ENCODE data around the gene ADH7. TPM values are rescaled to one million over a fixed set of nuclear protein-coding genes. Genes with fewer than 3 reads are reported as not detected.
A peak's percentile ranks its signal among the peaks of the same experiment; 100 is the strongest.

Gene ADH7
- total and polyA plus RNA-seq, 2 donors (not counting 1 experiment from before 2014, with no cell fraction given), result 0.17 TPM; not detected in 1

- Histone ChIP-seq H3K27me3 (ENCODE audit: control insufficient read depth, insufficient read depth, low read length) (no peaks in the 10 kb centered on the region), H3K4me3 (replicated peaks in 1 of 4; ENCODE audit: control extremely low read depth in 1 of 4, insufficient read depth in 1 of 4, low read depth in 3 of 4, low read length in 4 of 4) (no peak overlapping the region), H3K36me3 (ENCODE audit: control insufficient read depth, insufficient read depth, low read length) (no peaks in the 10 kb centered on the region), H3K4me1 (ENCODE audit: control insufficient read depth, extremely low read depth, insufficient read depth, low read length) (peaks cover 14% of the 10 kb centered on the region), H3K27ac (ENCODE audit: insufficient read depth, low read length) (peak overlapping the region; percentile 94), H3K4me2 (ENCODE audit: extremely low read depth, insufficient read depth, low read length) (no peak overlapping the region), H3K9ac (ENCODE audit: insufficient read depth, low read length) (no peak overlapping the region), H4K20me1 (ENCODE audit: control insufficient read depth, extremely low read depth, insufficient read depth, low read length) (no peaks in the 10 kb centered on the region), H3K9me3 (ENCODE audit: control insufficient read depth, insufficient read depth, low read depth, low read length) (no peaks in the 10 kb centered on the region), H2AFZ (ENCODE audit: low read length) (no peak overlapping the region), H3K79me2 (ENCODE audit: control insufficient read depth, insufficient read depth, low read length) (no peaks in the 10 kb centered on the region)
- DNase-seq (ENCODE audit: low read depth in 2 of 2), result no peak
- TF ChIP-seq, protein P1, sequence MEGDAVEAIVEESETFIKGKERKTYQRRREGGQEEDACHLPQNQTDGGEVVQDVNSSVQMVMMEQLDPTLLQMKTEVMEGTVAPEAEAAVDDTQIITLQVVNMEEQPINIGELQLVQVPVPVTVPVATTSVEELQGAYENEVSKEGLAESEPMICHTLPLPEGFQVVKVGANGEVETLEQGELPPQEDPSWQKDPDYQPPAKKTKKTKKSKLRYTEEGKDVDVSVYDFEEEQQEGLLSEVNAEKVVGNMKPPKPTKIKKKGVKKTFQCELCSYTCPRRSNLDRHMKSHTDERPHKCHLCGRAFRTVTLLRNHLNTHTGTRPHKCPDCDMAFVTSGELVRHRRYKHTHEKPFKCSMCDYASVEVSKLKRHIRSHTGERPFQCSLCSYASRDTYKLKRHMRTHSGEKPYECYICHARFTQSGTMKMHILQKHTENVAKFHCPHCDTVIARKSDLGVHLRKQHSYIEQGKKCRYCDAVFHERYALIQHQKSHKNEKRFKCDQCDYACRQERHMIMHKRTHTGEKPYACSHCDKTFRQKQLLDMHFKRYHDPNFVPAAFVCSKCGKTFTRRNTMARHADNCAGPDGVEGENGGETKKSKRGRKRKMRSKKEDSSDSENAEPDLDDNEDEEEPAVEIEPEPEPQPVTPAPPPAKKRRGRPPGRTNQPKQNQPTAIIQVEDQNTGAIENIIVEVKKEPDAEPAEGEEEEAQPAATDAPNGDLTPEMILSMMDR (conservative IDR thresholded peaks at IDR 0.05 in 1 of 2, IDR thresholded peaks at IDR 0.05 in 1 of 2; ENCODE audit: low read depth in 1 of 2, low read length in 2 of 2), result no peak
- no peak for TF ChIP-seq EZH2 (IDR thresholded peaks at IDR 0.05; ENCODE audit: low read length, missing control alignments)
Observed at GRCh38 chr4:99383399-99383798, 51.7 kb downstream of the ADH7 start.

- H3K27me3 ChIP-seq (ENCODE audit: control insufficient read depth, insufficient read depth, low read length), result no peaks in the 10 kb centered on the region
- DNase-seq (ENCODE audit: low read depth in 2 of 2), result peak; percentile 16 to 27
- TF ChIP-seq EZH2 (IDR thresholded peaks at IDR 0.05; ENCODE audit: low read length, missing control alignments), result no peak
- TF ChIP-seq, protein P1 (conservative IDR thresholded peaks at IDR 0.05 in 1 of 2, IDR thresholded peaks at IDR 0.05 in 1 of 2; ENCODE audit: low read depth in 1 of 2, low read length in 2 of 2), result no peak
- H3K9ac ChIP-seq (ENCODE audit: insufficient read depth, low read length), result no peak overlapping the region
- H3K27ac ChIP-seq (ENCODE audit: insufficient read depth, low read length), result peak overlapping the region; percentile 94
- H3K9me3 ChIP-seq (ENCODE audit: control insufficient read depth, insufficient read depth, low read depth, low read length), result no peaks in the 10 kb centered on the region
- H3K4me2 ChIP-seq (ENCODE audit: extremely low read depth, insufficient read depth, low read length), result no peak overlapping the region
- no peaks in the 10 kb centered on the region for H3K36me3 ChIP-seq (ENCODE audit: control insufficient read depth, insufficient read depth, low read length)
- H3K4me3 ChIP-seq (replicated peaks in 1 of 4; ENCODE audit: control extremely low read depth in 1 of 4, insufficient read depth in 1 of 4, low read depth in 3 of 4, low read length in 4 of 4), result no peak overlapping the region
- H3K79me2 ChIP-seq (ENCODE audit: control insufficient read depth, insufficient read depth, low read length), result no peaks in the 10 kb centered on the region
- no peak overlapping the region for H2AFZ ChIP-seq (ENCODE audit: low read length)
- peaks cover 14% of the 10 kb centered on the region for H3K4me1 ChIP-seq (ENCODE audit: control insufficient read depth, extremely low read depth, insufficient read depth, low read length)
- no peaks in the 10 kb centered on the region for H4K20me1 ChIP-seq (ENCODE audit: control insufficient read depth, extremely low read depth, insufficient read depth, low read length)
Observed at GRCh38 chr4:99382745-99383360, 52.3 kb downstream of the ADH7 start.

DNA sequence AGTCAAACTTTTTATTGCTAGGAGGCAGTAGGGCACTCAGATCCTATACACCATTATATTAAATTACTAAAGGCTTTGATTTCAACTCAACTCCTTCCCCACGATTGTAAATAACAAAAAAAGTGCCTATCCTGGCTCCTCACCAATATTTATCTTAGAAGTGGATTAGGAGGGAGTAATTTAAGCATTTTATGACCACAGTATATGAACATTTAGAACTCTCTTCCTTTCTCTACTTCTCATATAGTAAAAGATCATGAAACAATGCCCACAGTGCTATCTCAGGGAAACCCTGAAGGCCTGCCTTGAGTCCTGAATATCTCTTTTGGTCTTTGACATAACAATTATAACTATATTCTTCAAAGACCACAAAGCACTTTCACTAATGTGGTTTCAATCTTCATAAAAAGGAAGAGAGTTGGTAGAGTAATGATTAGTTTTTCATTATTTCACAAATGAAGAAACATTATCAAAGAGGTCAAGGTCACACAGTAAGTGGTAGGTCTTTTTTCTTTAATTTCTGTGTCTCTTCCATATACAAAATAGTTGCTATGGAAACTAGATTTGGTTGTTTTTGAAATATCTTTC, 53.5 kb downstream of the ADH7 start:
- Histone ChIP-seq H2AFZ (ENCODE audit: low read length) (no peak overlapping the region), H3K9me3 (ENCODE audit: control insufficient read depth, insufficient read depth, low read depth, low read length) (no peaks in the 10 kb centered on the region), H3K79me2 (ENCODE audit: control insufficient read depth, insufficient read depth, low read length) (no peaks in the 10 kb centered on the region), H3K4me1 (ENCODE audit: control insufficient read depth, extremely low read depth, insufficient read depth, low read length) (peaks cover 14% of the 10 kb centered on the region), H4K20me1 (ENCODE audit: control insufficient read depth, extremely low read depth, insufficient read depth, low read length) (no peaks in the 10 kb centered on the region), H3K4me2 (ENCODE audit: extremely low read depth, insufficient read depth, low read length) (no peak overlapping the region), H3K9ac (ENCODE audit: insufficient read depth, low read length) (no peak overlapping the region), H3K36me3 (ENCODE audit: control insufficient read depth, insufficient read depth, low read length) (no peaks in the 10 kb centered on the region), H3K27ac (ENCODE audit: insufficient read depth, low read length) (no peak overlapping the region), H3K27me3 (ENCODE audit: control insufficient read depth, insufficient read depth, low read length) (no peaks in the 10 kb centered on the region), H3K4me3 (replicated peaks in 1 of 4; ENCODE audit: control extremely low read depth in 1 of 4, insufficient read depth in 1 of 4, low read depth in 3 of 4, low read length in 4 of 4) (no peak overlapping the region)
- TF ChIP-seq, protein P1 (conservative IDR thresholded peaks at IDR 0.05 in 1 of 2, IDR thresholded peaks at IDR 0.05 in 1 of 2; ENCODE audit: low read depth in 1 of 2, low read length in 2 of 2), result no peak
- TF ChIP-seq EZH2 (IDR thresholded peaks at IDR 0.05; ENCODE audit: low read length, missing control alignments), result no peak
- no peak for DNase-seq (ENCODE audit: low read depth in 2 of 2)
